ENCODE results near the gene ERN1. TPM values are rescaled to one million over a fixed set of nuclear protein-coding genes. Genes with fewer than 3 reads are reported as not detected.

The ERN1 gene
- total and polyA plus RNA-seq, 2 donors (not counting 3 experiments of a cell fraction or from before 2014, with no cell fraction given): 9.1 to 21.5 TPM

- intact Hi-C loops (cut with micrococcal nuclease): no loop called here
- FAIRE-seq: peak; percentile 75
Observed at GRCh38 chr17:63999680-64000531, 130.0 kb downstream of the ERN1 start.

More at GRCh38 chr17:63999680-64000531, 130.0 kb downstream of the ERN1 start:
- Histone ChIP-seq H3K36me3 (ENCODE audit: control insufficient read depth in 2 of 2, extremely low read depth in 1 of 2, insufficient read depth in 2 of 2, low read length in 2 of 2) (peaks cover 23% of the 10 kb centered on the region in 2 experiments), H3K27ac (ENCODE audit: insufficient read depth, low read depth, low read length) (no peak overlapping the region), H3K4me1 (ENCODE audit: control insufficient read depth, extremely low read depth, insufficient read depth, low read length) (peaks cover 57% of the 10 kb centered on the region), H3K9me1 (replicated peaks; ENCODE audit: control insufficient read depth, extremely low read depth, insufficient read depth, low read length) (no peaks in the 10 kb centered on the region), H3K9me3 (replicated peaks; ENCODE audit: control insufficient read depth, insufficient read depth, low read length) (no peaks in the 10 kb centered on the region), H3K4me2 (ENCODE audit: insufficient read depth, low read length) (no peak overlapping the region), H3K9ac (replicated peaks; ENCODE audit: extremely low read depth, insufficient read depth, low read length) (no peak overlapping the region), H4K20me1 (replicated peaks; ENCODE audit: control insufficient read depth, extremely low read depth, insufficient read depth, low read length) (no peaks in the 10 kb centered on the region), H2AFZ (ENCODE audit: low read depth, low read length) (no peak overlapping the region), H3K4me3 (replicated peaks in 1 of 3; ENCODE audit: insufficient read depth in 1 of 3, low read depth in 1 of 3, low read length in 3 of 3) (no peak overlapping the region), H3K27me3 (ENCODE audit: control insufficient read depth in 2 of 2, insufficient read depth in 2 of 2, low read length in 2 of 2) (no peaks in the 10 kb centered on the region), H3K79me2 (ENCODE audit: control insufficient read depth, insufficient read depth, low read length) (peaks cover 22% of the 10 kb centered on the region)
- ChIA-PET CTCF (interaction anchor here (0.7 to 6.6 kb wide), 6 partner anchors 9 to 134 kb away, joined by 3 to 113 read pairs (median 19); partner anchors contain the start of gene ICAM2), POLR2A (interaction anchor here (0.7 to 2.7 kb wide), 9 partner anchors 17 to 146 kb away, joined by 3 to 12 read pairs (median 5); partner anchors contain the start of gene ICAM2)
- dilution Hi-C loops (cut with MboI; ENCODE audit: extremely low pct_ligation_motif_present, low sequenced_read_pairs): no loop called here
- no peak for DNase-seq (ENCODE audit: low read depth, low spot score)
- BruUV-seq (replicated peaks): no TSS peak
- TF ChIP-seq POLR2AphosphoS5 (IDR thresholded peaks at IDR 0.05; ENCODE audit: insufficient read depth, low read depth, low read length): peak; percentile 76
- peak; percentile 98 for TF ChIP-seq POLR2A (IDR thresholded peaks at IDR 0.05; ENCODE audit: low read depth, low read length)
- no peak for TF ChIP-seq MYC (IDR thresholded peaks at IDR 0.05; ENCODE audit: low read depth, low read length)
- TF ChIP-seq CTCF (IDR thresholded peaks at IDR 0.05; ENCODE audit: extremely low read depth in 1 of 2, insufficient read depth in 1 of 2, low read depth in 1 of 2, low read length in 2 of 2): no peak
